Panc1 (cell line): Measurements from ENCODE around the gene ATP11A. TPM values are rescaled to one million over a fixed set of nuclear protein-coding genes. Genes with fewer than 3 reads are reported as not detected.

ENCODE experiments used
- ATAC-seq: fragments of 200-7000 bp; cut with Tn5 transposase; 2 replicates; pipeline ENCODE4 v1.9.1; 2020; ENCODE audit warnings: mild to moderate bottlenecking, moderate library complexity
- BruUV-seq: library from RNA; stranded (reverse); fragments of 400-500 nt; replicated peaks from 2 replicates; lab custom pipeline; 2021; lab: Mats Ljungman, UMichigan
- CTCF ChIA-PET: fragments of 300-600 bp; sonication (Branson Sonifier 250); formaldehyde crosslinking; loops from one replicate; lab custom pipeline; 2022; ENCODE audit warnings: antibody characterized with exemption; lab: Charles Lee
- POLR2A ChIA-PET: fragments of 300-600 bp; sonication (Branson Sonifier 250); formaldehyde crosslinking; loops from one replicate; lab custom pipeline; 2022; ENCODE audit warnings: antibody characterized with exemption; lab: Charles Lee
- DNase-seq: peaks from one replicate; pipeline ENCODE4 v3.0.0-alpha.2; 2010; ENCODE audit warnings: low read depth, low spot score
- H3K27ac ChIP-seq: 2 replicates; pipeline ENCODE4 v1.5.1; 2011; ENCODE audit warnings: mild to moderate bottlenecking, low read length, inconsistent platforms
- H3K27me3 ChIP-seq: fragments of 200-500 bp; sonication (Bioruptor generic); 2 replicates; pipeline ENCODE4 v1.6.0; 2014; ENCODE audit warnings: low read length, inconsistent platforms; ENCODE audit not compliant: control insufficient read depth, insufficient read depth
- H3K36me3 ChIP-seq: fragments of 200-500 bp; sonication (Bioruptor generic); 2 replicates; pipeline ENCODE4 v1.5.1; 2014; ENCODE audit warnings: inconsistent platforms, mild to moderate bottlenecking, low read length, moderate library complexity; ENCODE audit not compliant: control insufficient read depth, insufficient read depth
- H3K4me1 ChIP-seq: 2 replicates; pipeline ENCODE4 v1.5.1; 2011; ENCODE audit warnings: inconsistent platforms, mild to moderate bottlenecking, low read length, moderate library complexity; ENCODE audit not compliant: control insufficient read depth, insufficient read depth
- H3K4me3 ChIP-seq, 2 experiments: 2 replicates each; pipeline ENCODE4 v1.5.1; 2011 to 2012; ENCODE audit warnings: low read depth in 2 of 2, low read length in 2 of 2, mild to moderate bottlenecking in 2 of 2, inconsistent platforms in 1 of 2, moderate library complexity in 1 of 2
- H3K9me3 ChIP-seq: fragments of 200-500 bp; sonication (Bioruptor generic); 2 replicates; pipeline ENCODE4 v1.5.1; 2014; ENCODE audit warnings: low read depth, mild to moderate bottlenecking, inconsistent platforms, low read length, moderate library complexity; ENCODE audit not compliant: control insufficient read depth, insufficient read depth
- CTCF ChIP-seq: fragments of 450-650 bp; IDR thresholded peaks from 2 replicates; pipeline ENCODE4 v1.5.1; 2017; ENCODE audit warnings: mild to moderate bottlenecking
- POLR2AphosphoS5 ChIP-seq: IDR thresholded peaks from 2 replicates; pipeline ENCODE4 v1.6.1; 2012; ENCODE audit warnings: mild to moderate bottlenecking, low read depth, low read length, moderate library complexity
- REST ChIP-seq, 2 experiments: IDR thresholded peaks; 2 replicates each; pipeline ENCODE4 v1.6.1; 2011 to 2012; ENCODE audit warnings: low read depth in 2 of 2, control low read depth in 1 of 2, low read length in 1 of 2, mild to moderate bottlenecking in 1 of 2, moderate library complexity in 1 of 2; ENCODE audit not compliant: insufficient read depth in 1 of 2
- SIN3A ChIP-seq: IDR thresholded peaks from 2 replicates; pipeline ENCODE4 v1.6.1; 2012; ENCODE audit warnings: low read depth, mild to moderate bottlenecking, low read length, moderate library complexity, borderline replicate concordance; ENCODE audit not compliant: insufficient read depth
- TCF7L2 ChIP-seq: IDR thresholded peaks from 2 replicates; pipeline ENCODE4 v1.6.1; 2011; ENCODE audit warnings: mild to moderate bottlenecking, low read depth, low read length, inconsistent platforms
- in situ Hi-C: cut with HindIII; loops from 2 replicates; pipeline ENCODE4 v1.10.0; 2016; ENCODE audit warnings: low sequenced_read_pairs, low pct_unique_long_range_greater_than_20kb
- intact Hi-C: fragments of 100-400 bp; cut with micrococcal nuclease; formaldehyde crosslinking; loops from one replicate; pipeline ENCODE4 v1.10.0; 2022; ENCODE audit not compliant: unreplicated experiment
- total RNA-seq: library from RNA; stranded (reverse); gene quantifications from one replicate; pipeline ENCODE4 v1.2.1, GENCODE V29; 2021; ENCODE audit not compliant: unreplicated experiment

ATP11A gene
- total RNA-seq, 1 experiment from 2014 or later: 85.8 TPM

- no TSS peak for BruUV-seq
- ChIA-PET POLR2A (no interaction called here), CTCF (no interaction called here)
- in situ Hi-C loops: no loop called here
- TF ChIP-seq REST (IDR thresholded peaks at IDR 0.05; ENCODE audit: insufficient read depth in 1 of 2, low read depth in 2 of 2, low read length in 1 of 2) (no peak), TCF7L2 (no peak), CTCF (no peak), POLR2AphosphoS5 (no peak)
- DNase-seq (no peak), ATAC-seq (no peak)
- H3K27me3 ChIP-seq: no peaks in the 10 kb centered on the region
- intact Hi-C loops: no loop called here
- no peaks in the 10 kb centered on the region for H3K36me3 ChIP-seq
- H3K4me1 ChIP-seq: peaks cover 16% of the 10 kb centered on the region; the same call in 1 of the 2 replicates
- H3K27ac ChIP-seq: no peak overlapping the region
- no peak overlapping the region for H3K4me3 ChIP-seq
- H3K9me3 ChIP-seq: no peaks in the 10 kb centered on the region
Measured at GRCh38 chr13:112742583-112742982, 52.7 kb downstream of the ATP11A start.

DNA sequence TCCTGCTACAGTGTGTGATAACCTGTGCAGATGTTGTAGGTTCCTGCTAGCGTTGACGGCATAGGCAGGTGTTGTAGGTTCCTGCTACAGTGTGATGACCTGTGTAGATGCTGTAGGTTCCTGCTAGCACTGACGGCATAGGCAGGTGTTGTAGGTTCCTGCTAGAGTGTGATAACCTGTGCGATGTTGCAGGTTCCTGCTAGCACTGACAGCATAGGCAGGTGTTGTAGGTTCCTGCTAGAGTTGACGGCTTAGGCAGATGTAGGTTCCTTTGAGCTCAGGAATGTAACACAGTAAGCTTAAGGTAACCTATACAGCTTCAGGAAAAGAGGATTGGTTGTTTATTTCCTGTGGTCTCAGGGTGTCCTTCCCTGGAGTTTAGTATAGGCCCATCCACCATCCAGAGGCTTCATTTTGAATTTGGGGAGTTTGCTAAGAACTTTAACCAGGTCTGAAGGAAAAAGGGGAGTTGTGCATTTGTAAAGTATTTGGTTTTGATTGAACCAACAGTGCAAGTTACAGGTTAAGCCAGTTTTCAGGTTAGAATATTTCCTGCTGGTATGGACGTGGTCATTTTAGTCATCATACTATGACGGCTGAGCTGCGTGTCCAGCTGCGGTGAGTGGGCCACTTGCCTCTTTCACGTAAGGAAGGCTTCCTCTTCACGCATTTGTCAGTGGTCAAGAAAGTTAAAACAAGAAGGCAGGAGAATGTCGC, 53.8 kb downstream of the ATP11A start:
- ATAC-seq (no peak), DNase-seq (no peak)
- intact Hi-C loops (no loop called here), in situ Hi-C loops (no loop called here)
- H3K27me3 ChIP-seq: no peaks in the 10 kb centered on the region
- no peak overlapping the region for H3K27ac ChIP-seq
- ChIA-PET POLR2A (no interaction called here), CTCF (no interaction called here)
- H3K9me3 ChIP-seq: no peaks in the 10 kb centered on the region
- TF ChIP-seq CTCF (no peak), SIN3A (no peak), POLR2AphosphoS5 (no peak), REST (IDR thresholded peaks at IDR 0.05; ENCODE audit: insufficient read depth in 1 of 2, low read depth in 2 of 2, low read length in 1 of 2) (no peak), TCF7L2 (no peak)
- no peak overlapping the region for H3K4me3 ChIP-seq
- H3K4me1 ChIP-seq: peaks cover 16% of the 10 kb centered on the region; the same call in 1 of the 2 replicates
- BruUV-seq: no TSS peak
- no peaks in the 10 kb centered on the region for H3K36me3 ChIP-seq
